Astrocyte (in vitro differentiated cells and primary cell): Measurements from ENCODE around the gene ZNF641. TPM values are rescaled to one million over a fixed set of nuclear protein-coding genes. Genes with fewer than 3 reads are reported as not detected.

Experiments used
- total RNA-seq: library from RNA; stranded (reverse); gene quantifications from 2 replicates; pipeline ENCODE4 v1.2.1, GENCODE V29; 2021

The ZNF641 gene
- total RNA-seq, 1 donor from 2014 or later = 7.1 TPM

Other genes starting within 250 kb of the ZNF641 start
- 13.6 and 14.1 TPM in 2 replicates for gene SENP1, start 244.8 kb downstream of the ZNF641 start, total RNA-seq
- 69.7 and 80.3 TPM in 2 replicates for gene PFKM, start 231.6 kb downstream of the ZNF641 start, total RNA-seq
- 25.1 and 29.9 TPM in 2 replicates for gene ASB8, start 193.4 kb downstream of the ZNF641 start, total RNA-seq
- gene CCDC184, start 167.3 kb downstream of the ZNF641 start, total RNA-seq = 3.3 and 3.5 TPM in 2 replicates
- not detected in 2 replicates for gene OR10AD1, start 147.6 kb downstream of the ZNF641 start, total RNA-seq
- not detected in 2 replicates for gene ANP32D, start 121.6 kb upstream of the ZNF641 start, total RNA-seq
- gene C12orf54, start 131.6 kb upstream of the ZNF641 start, total RNA-seq = 1.2 and 1.8 TPM in 2 replicates
- gene OR8S1, start 174.7 kb upstream of the ZNF641 start, total RNA-seq = not detected in 2 replicates
- gene LALBA, start 219.1 kb upstream of the ZNF641 start, total RNA-seq = not detected in 2 replicates